WTC11 (cell line): ENCODE measurements around the gene COPE. TPM values are rescaled to one million over a fixed set of nuclear protein-coding genes. Genes with fewer than 3 reads are reported as not detected.
A peak's percentile ranks its signal among the peaks of the same experiment; 100 is the strongest.

Experiments
- ATAC-seq: fragments of 200-7000 bp; cut with Tn5 transposase; 2 replicates; pipeline ENCODE4 v1.10.0; 2021; ENCODE audit warnings: mild to moderate bottlenecking, moderate library complexity
- CTCF ChIA-PET: fragments of 300-600 bp; sonication (Branson Sonifier 250); formaldehyde crosslinking; loops from one replicate; lab custom pipeline; 2021; ENCODE audit warnings: antibody characterized with exemption; lab: Charles Lee
- POLR2A ChIA-PET: fragments of 350-600 bp; sonication (Branson Sonifier 250); formaldehyde crosslinking; loops from one replicate; lab custom pipeline; 2021; ENCODE audit warnings: antibody characterized with exemption; lab: Charles Lee
- DNase-seq: peaks from one replicate; pipeline ENCODE4 v3.0.0; 2021; ENCODE audit warnings: low spot score
- H3K27ac Mint-ChIP-seq: 2 replicates; pipeline ENCODE4 v1.8.0; 2021; ENCODE audit warnings: mixed read lengths
- H3K27me3 Mint-ChIP-seq: 2 replicates; pipeline ENCODE4 v1.8.0; 2021; ENCODE audit warnings: low read depth, mild to moderate bottlenecking, moderate library complexity, mixed read lengths
- H3K36me3 Mint-ChIP-seq: 2 replicates; pipeline ENCODE4 v1.8.0; 2021; ENCODE audit warnings: mixed read lengths
- H3K4me1 Mint-ChIP-seq: 2 replicates; pipeline ENCODE4 v1.8.0; 2022; ENCODE audit warnings: mixed read lengths
- H3K4me3 Mint-ChIP-seq: 2 replicates; pipeline ENCODE4 v1.8.0; 2021; ENCODE audit warnings: mild to moderate bottlenecking, moderate library complexity, mixed read lengths
- H3K9me3 Mint-ChIP-seq: 2 replicates; pipeline ENCODE4 v1.8.0; 2021; ENCODE audit warnings: mixed read lengths
- ATF1 ChIP-seq: sonication (generic); formaldehyde crosslinking; IDR thresholded peaks from 2 replicates; pipeline ENCODE4 v1.8.1; 2023; ENCODE audit warnings: mild to moderate bottlenecking, moderate library complexity, missing genetic modification reagents
- CBFB ChIP-seq: sonication (generic); formaldehyde crosslinking; IDR thresholded peaks from 2 replicates; pipeline ENCODE4 v1.8.1; 2022; ENCODE audit warnings: mild to moderate bottlenecking, low read depth, missing genetic modification reagents
- ETV6 ChIP-seq: sonication (generic); formaldehyde crosslinking; IDR thresholded peaks from 2 replicates; pipeline ENCODE4 v1.8.1; 2022; ENCODE audit warnings: mild to moderate bottlenecking, missing genetic modification reagents
- FOXJ3 ChIP-seq: sonication (generic); formaldehyde crosslinking; IDR thresholded peaks from 2 replicates; pipeline ENCODE4 v1.9.0; 2021; ENCODE audit warnings: missing genetic modification reagents, mild to moderate bottlenecking, borderline replicate concordance
- FOXK1 ChIP-seq: sonication (generic); formaldehyde crosslinking; IDR thresholded peaks from 2 replicates; pipeline ENCODE4 v1.8.0; 2022; ENCODE audit warnings: mild to moderate bottlenecking, moderate library complexity, missing genetic modification reagents
- GTF2I ChIP-seq: fragments of 250-450 bp; sonication (Bioruptor Pico); conservative IDR thresholded peaks from 2 replicates; pipeline ENCODE4 v1.4.0; 2021; ENCODE audit warnings: mild to moderate bottlenecking
- JUN ChIP-seq: sonication (generic); formaldehyde crosslinking; IDR thresholded peaks from 2 replicates; pipeline ENCODE4 v1.8.0; 2023; ENCODE audit warnings: mild to moderate bottlenecking, missing genetic modification reagents
- MXD4 ChIP-seq: fragments of 250-450 bp; sonication (Bioruptor Pico); IDR thresholded peaks from 2 replicates; pipeline ENCODE4 v1.8.0; 2021; ENCODE audit warnings: mild to moderate bottlenecking, moderate library complexity, borderline replicate concordance
- NFE2L1 ChIP-seq: sonication (generic); formaldehyde crosslinking; IDR thresholded peaks from 2 replicates; pipeline ENCODE4 v1.8.1; 2023; ENCODE audit warnings: missing genetic modification reagents
- NFYB ChIP-seq: sonication (generic); formaldehyde crosslinking; conservative IDR thresholded peaks from 2 replicates; pipeline ENCODE4 v1.8.0; 2022; ENCODE audit warnings: low read depth, missing genetic modification reagents
- TP53 ChIP-seq: sonication (generic); formaldehyde crosslinking; IDR thresholded peaks from 2 replicates; pipeline ENCODE4 v1.8.1; 2023; ENCODE audit warnings: mild to moderate bottlenecking, missing genetic modification reagents
- ZNF232 ChIP-seq: sonication (generic); formaldehyde crosslinking; IDR thresholded peaks from 2 replicates; pipeline ENCODE4 v1.8.0; 2022; ENCODE audit warnings: mild to moderate bottlenecking, missing genetic modification reagents
- total RNA-seq: library from RNA; stranded (reverse); gene quantifications from 3 replicates; pipeline ENCODE4 v1.2.3, GENCODE V29; 2021
- TF ChIP-seq, protein P1 (sequence below): sonication (generic); formaldehyde crosslinking; IDR thresholded peaks from 2 replicates; pipeline ENCODE4 v1.8.1; 2022; ENCODE audit warnings: mild to moderate bottlenecking, moderate library complexity, missing genetic modification reagents
- TF ChIP-seq, protein P2 (sequence below): sonication (generic); formaldehyde crosslinking; IDR thresholded peaks from 2 replicates; pipeline ENCODE4 v1.8.0; 2022; ENCODE audit warnings: mild to moderate bottlenecking, missing genetic modification reagents
- TF ChIP-seq, protein P3 (sequence below): fragments of 250-450 bp; sonication (Bioruptor Pico); IDR thresholded peaks from 2 replicates; pipeline ENCODE4 v1.9.0; 2021; ENCODE audit warnings: mild to moderate bottlenecking
- TF ChIP-seq, protein P4 (sequence below): sonication (generic); formaldehyde crosslinking; IDR thresholded peaks from 2 replicates; pipeline ENCODE4 v1.8.1; 2022; ENCODE audit warnings: missing genetic modification reagents, borderline replicate concordance
- TF ChIP-seq, protein P5 (sequence below): sonication (generic); formaldehyde crosslinking; IDR thresholded peaks from 2 replicates; pipeline ENCODE4 v1.8.1; 2023; ENCODE audit warnings: mild to moderate bottlenecking, missing genetic modification reagents
- TF ChIP-seq, protein P6 (sequence below): sonication (generic); formaldehyde crosslinking; IDR thresholded peaks from 2 replicates; pipeline ENCODE4 v1.8.1; 2023; ENCODE audit warnings: mild to moderate bottlenecking, moderate library complexity, missing genetic modification reagents
- TF ChIP-seq, protein P7 (sequence below): sonication (generic); formaldehyde crosslinking; IDR thresholded peaks from 2 replicates; pipeline ENCODE4 v1.8.0; 2022; ENCODE audit warnings: mild to moderate bottlenecking, missing genetic modification reagents
- TF ChIP-seq, protein P8 (sequence below): sonication (generic); formaldehyde crosslinking; conservative IDR thresholded peaks from 2 replicates; pipeline ENCODE4 v1.8.1; 2022; ENCODE audit warnings: mild to moderate bottlenecking, missing genetic modification reagents
- TF ChIP-seq, protein P9 (sequence below): fragments of 250-450 bp; sonication (Bioruptor Pico); IDR thresholded peaks from 2 replicates; pipeline ENCODE4 v1.8.0; 2021; ENCODE audit warnings: mild to moderate bottlenecking
- TF ChIP-seq, protein P10 (sequence below): fragments of 250-450 bp; sonication (Bioruptor Pico); IDR thresholded peaks from 2 replicates; pipeline ENCODE4 v1.9.0; 2021; ENCODE audit warnings: mild to moderate bottlenecking, borderline replicate concordance

Gene COPE
- total RNA-seq, 1 experiment from 2014 or later, result 228 TPM

DNA sequence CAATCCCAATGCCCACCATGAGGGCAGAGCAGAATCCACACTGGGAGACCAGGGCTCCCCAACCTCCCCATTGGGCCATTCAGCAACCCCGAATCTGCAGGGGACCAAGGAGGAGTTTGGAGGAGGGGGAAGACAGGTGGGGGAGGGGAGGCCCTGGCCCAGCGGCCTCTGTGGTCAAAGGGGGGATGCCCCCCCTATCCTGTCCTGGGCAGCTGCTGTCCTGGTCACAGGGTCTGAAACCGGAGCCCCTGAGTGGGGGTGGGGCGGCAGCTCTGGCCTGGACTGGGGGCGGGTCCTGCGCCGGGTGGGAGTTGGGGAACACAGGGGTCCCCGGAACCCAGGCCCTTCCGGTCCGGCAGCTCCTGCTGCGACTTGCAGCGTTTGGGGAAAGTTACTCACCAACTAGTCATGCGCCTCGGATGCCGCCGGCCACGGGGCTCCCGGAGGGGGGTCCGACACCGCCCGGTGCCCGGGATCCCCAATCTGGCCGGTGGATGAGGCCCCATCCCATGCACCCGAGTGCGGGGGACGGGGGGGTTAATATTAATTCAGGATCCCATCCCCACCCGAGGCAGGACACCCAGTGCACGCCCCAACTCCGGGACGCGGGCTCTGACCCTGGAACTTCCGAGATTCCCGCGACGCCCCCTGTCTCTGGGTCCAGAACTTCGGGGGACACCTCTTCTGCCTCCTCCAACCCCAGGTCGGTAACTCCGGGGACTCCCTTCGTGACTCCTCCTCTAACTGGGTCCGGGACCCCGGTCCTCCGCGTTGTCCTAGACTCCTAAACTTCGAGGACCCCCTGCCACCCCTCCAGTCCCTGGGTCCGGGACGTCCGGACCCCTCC is 21.0 kb upstream of the COPE start:
- peaks cover 7% of the 10 kb centered on the region for H3K36me3 Mint-ChIP-seq
- ChIA-PET CTCF (interaction anchor here (0.9 to 2.3 kb wide), 7 partner anchors 11 to 56 kb away, joined by 3 to 13 read pairs (median 5); partner anchors contain the start of genes CERS1, COPE and DDX49), POLR2A (interaction anchor here (0.6 to 1.3 kb wide), 2 partner anchors 21 to 350 kb away, joined by 3 to 7 read pairs; partner anchors contain the start of genes COPE and DDX49)
- ATAC-seq (peak; percentile 66), DNase-seq (peak; percentile 80)
- peak overlapping the region; percentile 82 for H3K4me3 Mint-ChIP-seq
- H3K9me3 Mint-ChIP-seq, result no peaks in the 10 kb centered on the region
- H3K27ac Mint-ChIP-seq, result no peak overlapping the region
- H3K27me3 Mint-ChIP-seq, result peaks cover 30% of the 10 kb centered on the region
- H3K4me1 Mint-ChIP-seq, result peaks cover 24% of the 10 kb centered on the region
- TF ChIP-seq GTF2I (CRISPR knock-in tag) (no peak), ATF1 (CRISPR knock-in tag) (no peak), JUN (CRISPR knock-in tag) (no peak), FOXK1 (CRISPR knock-in tag) (0 out of 2 replicates have a peak, but pooled peaks have one; percentile 20), FOXJ3 (CRISPR knock-in tag) (no peak), TP53 (CRISPR knock-in tag) (no peak), ETV6 (CRISPR knock-in tag) (no peak), MXD4 (no peak), NFYB (CRISPR knock-in tag) (no peak), CBFB (CRISPR knock-in tag) (no peak), NFE2L1 (no peak), ZNF232 (CRISPR knock-in tag) (no peak)
- TF ChIP-seq, protein P1, sequence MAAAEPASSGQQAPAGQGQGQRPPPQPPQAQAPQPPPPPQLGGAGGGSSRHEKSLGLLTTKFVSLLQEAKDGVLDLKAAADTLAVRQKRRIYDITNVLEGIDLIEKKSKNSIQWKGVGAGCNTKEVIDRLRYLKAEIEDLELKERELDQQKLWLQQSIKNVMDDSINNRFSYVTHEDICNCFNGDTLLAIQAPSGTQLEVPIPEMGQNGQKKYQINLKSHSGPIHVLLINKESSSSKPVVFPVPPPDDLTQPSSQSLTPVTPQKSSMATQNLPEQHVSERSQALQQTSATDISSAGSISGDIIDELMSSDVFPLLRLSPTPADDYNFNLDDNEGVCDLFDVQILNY (CRISPR knock-in tag), result no peak
- TF ChIP-seq, protein P2, sequence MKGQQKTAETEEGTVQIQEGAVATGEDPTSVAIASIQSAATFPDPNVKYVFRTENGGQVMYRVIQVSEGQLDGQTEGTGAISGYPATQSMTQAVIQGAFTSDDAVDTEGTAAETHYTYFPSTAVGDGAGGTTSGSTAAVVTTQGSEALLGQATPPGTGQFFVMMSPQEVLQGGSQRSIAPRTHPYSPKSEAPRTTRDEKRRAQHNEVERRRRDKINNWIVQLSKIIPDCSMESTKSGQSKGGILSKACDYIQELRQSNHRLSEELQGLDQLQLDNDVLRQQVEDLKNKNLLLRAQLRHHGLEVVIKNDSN, result peak; percentile 33; the same call in 1 of the 2 replicates
- TF ChIP-seq, protein P3, sequence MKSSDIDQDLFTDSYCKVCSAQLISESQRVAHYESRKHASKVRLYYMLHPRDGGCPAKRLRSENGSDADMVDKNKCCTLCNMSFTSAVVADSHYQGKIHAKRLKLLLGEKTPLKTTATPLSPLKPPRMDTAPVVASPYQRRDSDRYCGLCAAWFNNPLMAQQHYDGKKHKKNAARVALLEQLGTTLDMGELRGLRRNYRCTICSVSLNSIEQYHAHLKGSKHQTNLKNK, result no peak
- TF ChIP-seq, protein P4, sequence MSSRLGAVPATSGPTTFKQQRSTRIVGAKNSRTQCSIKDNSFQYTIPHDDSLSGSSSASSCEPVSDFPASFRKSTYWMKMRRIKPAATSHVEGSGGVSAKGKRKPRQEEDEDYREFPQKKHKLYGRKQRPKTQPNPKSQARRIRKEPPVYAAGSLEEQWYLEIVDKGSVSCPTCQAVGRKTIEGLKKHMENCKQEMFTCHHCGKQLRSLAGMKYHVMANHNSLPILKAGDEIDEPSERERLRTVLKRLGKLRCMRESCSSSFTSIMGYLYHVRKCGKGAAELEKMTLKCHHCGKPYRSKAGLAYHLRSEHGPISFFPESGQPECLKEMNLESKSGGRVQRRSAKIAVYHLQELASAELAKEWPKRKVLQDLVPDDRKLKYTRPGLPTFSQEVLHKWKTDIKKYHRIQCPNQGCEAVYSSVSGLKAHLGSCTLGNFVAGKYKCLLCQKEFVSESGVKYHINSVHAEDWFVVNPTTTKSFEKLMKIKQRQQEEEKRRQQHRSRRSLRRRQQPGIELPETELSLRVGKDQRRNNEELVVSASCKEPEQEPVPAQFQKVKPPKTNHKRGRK, result no peak
- TF ChIP-seq, protein P5, sequence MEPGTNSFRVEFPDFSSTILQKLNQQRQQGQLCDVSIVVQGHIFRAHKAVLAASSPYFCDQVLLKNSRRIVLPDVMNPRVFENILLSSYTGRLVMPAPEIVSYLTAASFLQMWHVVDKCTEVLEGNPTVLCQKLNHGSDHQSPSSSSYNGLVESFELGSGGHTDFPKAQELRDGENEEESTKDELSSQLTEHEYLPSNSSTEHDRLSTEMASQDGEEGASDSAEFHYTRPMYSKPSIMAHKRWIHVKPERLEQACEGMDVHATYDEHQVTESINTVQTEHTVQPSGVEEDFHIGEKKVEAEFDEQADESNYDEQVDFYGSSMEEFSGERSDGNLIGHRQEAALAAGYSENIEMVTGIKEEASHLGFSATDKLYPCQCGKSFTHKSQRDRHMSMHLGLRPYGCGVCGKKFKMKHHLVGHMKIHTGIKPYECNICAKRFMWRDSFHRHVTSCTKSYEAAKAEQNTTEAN (CRISPR knock-in tag), result no peak
- TF ChIP-seq, protein P6, sequence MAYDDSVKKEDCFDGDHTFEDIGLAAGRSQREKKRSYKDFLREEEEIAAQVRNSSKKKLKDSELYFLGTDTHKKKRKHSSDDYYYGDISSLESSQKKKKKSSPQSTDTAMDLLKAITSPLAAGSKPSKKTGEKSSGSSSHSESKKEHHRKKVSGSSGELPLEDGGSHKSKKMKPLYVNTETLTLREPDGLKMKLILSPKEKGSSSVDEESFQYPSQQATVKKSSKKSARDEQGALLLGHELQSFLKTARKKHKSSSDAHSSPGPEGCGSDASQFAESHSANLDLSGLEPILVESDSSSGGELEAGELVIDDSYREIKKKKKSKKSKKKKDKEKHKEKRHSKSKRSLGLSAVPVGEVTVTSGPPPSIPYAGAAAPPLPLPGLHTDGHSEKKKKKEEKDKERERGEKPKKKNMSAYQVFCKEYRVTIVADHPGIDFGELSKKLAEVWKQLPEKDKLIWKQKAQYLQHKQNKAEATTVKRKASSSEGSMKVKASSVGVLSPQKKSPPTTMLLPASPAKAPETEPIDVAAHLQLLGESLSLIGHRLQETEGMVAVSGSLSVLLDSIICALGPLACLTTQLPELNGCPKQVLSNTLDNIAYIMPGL, result no peak
- TF ChIP-seq, protein P7, sequence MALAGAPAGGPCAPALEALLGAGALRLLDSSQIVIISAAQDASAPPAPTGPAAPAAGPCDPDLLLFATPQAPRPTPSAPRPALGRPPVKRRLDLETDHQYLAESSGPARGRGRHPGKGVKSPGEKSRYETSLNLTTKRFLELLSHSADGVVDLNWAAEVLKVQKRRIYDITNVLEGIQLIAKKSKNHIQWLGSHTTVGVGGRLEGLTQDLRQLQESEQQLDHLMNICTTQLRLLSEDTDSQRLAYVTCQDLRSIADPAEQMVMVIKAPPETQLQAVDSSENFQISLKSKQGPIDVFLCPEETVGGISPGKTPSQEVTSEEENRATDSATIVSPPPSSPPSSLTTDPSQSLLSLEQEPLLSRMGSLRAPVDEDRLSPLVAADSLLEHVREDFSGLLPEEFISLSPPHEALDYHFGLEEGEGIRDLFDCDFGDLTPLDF (CRISPR knock-in tag), result no peak
- TF ChIP-seq, protein P8, sequence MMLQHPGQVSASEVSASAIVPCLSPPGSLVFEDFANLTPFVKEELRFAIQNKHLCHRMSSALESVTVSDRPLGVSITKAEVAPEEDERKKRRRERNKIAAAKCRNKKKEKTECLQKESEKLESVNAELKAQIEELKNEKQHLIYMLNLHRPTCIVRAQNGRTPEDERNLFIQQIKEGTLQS (CRISPR knock-in tag), result no peak
- TF ChIP-seq, protein P9, sequence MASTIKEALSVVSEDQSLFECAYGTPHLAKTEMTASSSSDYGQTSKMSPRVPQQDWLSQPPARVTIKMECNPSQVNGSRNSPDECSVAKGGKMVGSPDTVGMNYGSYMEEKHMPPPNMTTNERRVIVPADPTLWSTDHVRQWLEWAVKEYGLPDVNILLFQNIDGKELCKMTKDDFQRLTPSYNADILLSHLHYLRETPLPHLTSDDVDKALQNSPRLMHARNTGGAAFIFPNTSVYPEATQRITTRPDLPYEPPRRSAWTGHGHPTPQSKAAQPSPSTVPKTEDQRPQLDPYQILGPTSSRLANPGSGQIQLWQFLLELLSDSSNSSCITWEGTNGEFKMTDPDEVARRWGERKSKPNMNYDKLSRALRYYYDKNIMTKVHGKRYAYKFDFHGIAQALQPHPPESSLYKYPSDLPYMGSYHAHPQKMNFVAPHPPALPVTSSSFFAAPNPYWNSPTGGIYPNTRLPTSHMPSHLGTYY, result no peak
- TF ChIP-seq, protein P10, sequence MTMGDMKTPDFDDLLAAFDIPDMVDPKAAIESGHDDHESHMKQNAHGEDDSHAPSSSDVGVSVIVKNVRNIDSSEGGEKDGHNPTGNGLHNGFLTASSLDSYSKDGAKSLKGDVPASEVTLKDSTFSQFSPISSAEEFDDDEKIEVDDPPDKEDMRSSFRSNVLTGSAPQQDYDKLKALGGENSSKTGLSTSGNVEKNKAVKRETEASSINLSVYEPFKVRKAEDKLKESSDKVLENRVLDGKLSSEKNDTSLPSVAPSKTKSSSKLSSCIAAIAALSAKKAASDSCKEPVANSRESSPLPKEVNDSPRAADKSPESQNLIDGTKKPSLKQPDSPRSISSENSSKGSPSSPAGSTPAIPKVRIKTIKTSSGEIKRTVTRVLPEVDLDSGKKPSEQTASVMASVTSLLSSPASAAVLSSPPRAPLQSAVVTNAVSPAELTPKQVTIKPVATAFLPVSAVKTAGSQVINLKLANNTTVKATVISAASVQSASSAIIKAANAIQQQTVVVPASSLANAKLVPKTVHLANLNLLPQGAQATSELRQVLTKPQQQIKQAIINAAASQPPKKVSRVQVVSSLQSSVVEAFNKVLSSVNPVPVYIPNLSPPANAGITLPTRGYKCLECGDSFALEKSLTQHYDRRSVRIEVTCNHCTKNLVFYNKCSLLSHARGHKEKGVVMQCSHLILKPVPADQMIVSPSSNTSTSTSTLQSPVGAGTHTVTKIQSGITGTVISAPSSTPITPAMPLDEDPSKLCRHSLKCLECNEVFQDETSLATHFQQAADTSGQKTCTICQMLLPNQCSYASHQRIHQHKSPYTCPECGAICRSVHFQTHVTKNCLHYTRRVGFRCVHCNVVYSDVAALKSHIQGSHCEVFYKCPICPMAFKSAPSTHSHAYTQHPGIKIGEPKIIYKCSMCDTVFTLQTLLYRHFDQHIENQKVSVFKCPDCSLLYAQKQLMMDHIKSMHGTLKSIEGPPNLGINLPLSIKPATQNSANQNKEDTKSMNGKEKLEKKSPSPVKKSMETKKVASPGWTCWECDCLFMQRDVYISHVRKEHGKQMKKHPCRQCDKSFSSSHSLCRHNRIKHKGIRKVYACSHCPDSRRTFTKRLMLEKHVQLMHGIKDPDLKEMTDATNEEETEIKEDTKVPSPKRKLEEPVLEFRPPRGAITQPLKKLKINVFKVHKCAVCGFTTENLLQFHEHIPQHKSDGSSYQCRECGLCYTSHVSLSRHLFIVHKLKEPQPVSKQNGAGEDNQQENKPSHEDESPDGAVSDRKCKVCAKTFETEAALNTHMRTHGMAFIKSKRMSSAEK (CRISPR knock-in tag), result no peak
